Mesenchymal stem cell (in vitro differentiated cells and primary cell): Measurements from ENCODE around the gene FAM163A.
A peak's percentile ranks its signal among the peaks of the same experiment; 100 is the strongest.

ENCODE experiments used
- DNase-seq: peaks from one replicate; pipeline ENCODE4 v3.0.0-alpha.2; 2013
- H2AFZ ChIP-seq: one replicate; pipeline ENCODE4 v1.6.1; 2013; ENCODE audit warnings: low read depth, mild to moderate bottlenecking, control low read depth, inconsistent platforms, low read length, moderate library complexity
- H2AK5ac ChIP-seq: 2 replicates; pipeline ENCODE4 v1.6.1; 2013; ENCODE audit warnings: low read length, moderate library complexity, mild to moderate bottlenecking, inconsistent platforms; ENCODE audit not compliant: severe bottlenecking
- H2BK120ac ChIP-seq: one replicate; pipeline ENCODE4 v1.6.1; 2013; ENCODE audit warnings: low read depth, mild to moderate bottlenecking, inconsistent platforms, low read length, moderate library complexity
- H2BK12ac ChIP-seq, 2 experiments: one replicate each; pipeline ENCODE4 v1.6.1; 2013; ENCODE audit warnings: inconsistent platforms in 2 of 2, low read length in 2 of 2, mild to moderate bottlenecking in 2 of 2, moderate library complexity in 2 of 2, control low read depth in 1 of 2
- H2BK15ac ChIP-seq: one replicate; pipeline ENCODE4 v1.6.1; 2013; ENCODE audit warnings: mild to moderate bottlenecking, low read depth, inconsistent platforms; ENCODE audit not compliant: poor library complexity, severe bottlenecking
- H2BK5ac ChIP-seq: 2 replicates; pipeline ENCODE4 v1.6.1; 2013; ENCODE audit warnings: low read depth, mild to moderate bottlenecking, low read length, control low read depth, inconsistent platforms; ENCODE audit not compliant: poor library complexity, severe bottlenecking
- H3K14ac ChIP-seq, 2 experiments: one replicate each; pipeline ENCODE4 v1.6.1; 2013; ENCODE audit warnings: inconsistent platforms in 2 of 2, low read length in 2 of 2, control low read depth in 1 of 2, mild to moderate bottlenecking in 1 of 2, moderate library complexity in 1 of 2
- H3K18ac ChIP-seq, 2 experiments: one replicate each; pipeline ENCODE4 v1.6.1; 2013; ENCODE audit warnings: inconsistent platforms in 2 of 2, low read length in 2 of 2, control low read depth in 1 of 2, low read depth in 1 of 2, mild to moderate bottlenecking in 1 of 2
- H3K23ac ChIP-seq, 2 experiments: one replicate each; pipeline ENCODE4 v1.6.1; 2013; ENCODE audit warnings: inconsistent platforms in 2 of 2, low read length in 2 of 2, mild to moderate bottlenecking in 2 of 2, moderate library complexity in 2 of 2, control low read depth in 1 of 2
- H3K27ac ChIP-seq: 2 replicates; pipeline ENCODE4 v1.5.1; 2013; ENCODE audit warnings: mild to moderate bottlenecking, moderate library complexity, low read length, control low read depth, inconsistent platforms; ENCODE audit not compliant: poor library complexity, severe bottlenecking
- H3K27me3 ChIP-seq, 2 experiments: 2 replicates each; pipeline versions ENCODE4 v1.6.1 to v1.7.0; 2013; ENCODE audit warnings: low read length in 2 of 2, mild to moderate bottlenecking in 2 of 2, moderate library complexity in 2 of 2, control low read depth in 1 of 2, inconsistent platforms in 1 of 2; ENCODE audit not compliant: control insufficient read depth in 1 of 2, insufficient read depth in 1 of 2
- H3K36me3 ChIP-seq, 2 experiments: 2 replicates each; pipeline versions ENCODE4 v1.6.1 to v1.7.0; 2013; ENCODE audit warnings: low read length in 2 of 2, control low read depth in 1 of 2, inconsistent platforms in 1 of 2, low read depth in 1 of 2, mild to moderate bottlenecking in 1 of 2; ENCODE audit not compliant: insufficient read depth in 2 of 2, control insufficient read depth in 1 of 2
- H3K4ac ChIP-seq, 2 experiments: one replicate each; pipeline ENCODE4 v1.6.1; 2013; ENCODE audit warnings: inconsistent platforms in 2 of 2, low read length in 2 of 2, mild to moderate bottlenecking in 2 of 2, moderate library complexity in 2 of 2, control low read depth in 1 of 2, low read depth in 1 of 2
- H3K4me1 ChIP-seq: 2 replicates; pipeline ENCODE4 v1.6.1; 2013; ENCODE audit warnings: low read depth, low read length, control low read depth; ENCODE audit not compliant: control insufficient read depth, insufficient read depth
- H3K4me2 ChIP-seq: 2 replicates; pipeline ENCODE4 v1.6.1; 2013; ENCODE audit warnings: low read length, mild to moderate bottlenecking, inconsistent platforms; ENCODE audit not compliant: poor library complexity, severe bottlenecking
- H3K4me3 ChIP-seq, 2 experiments: 2 replicates each; pipeline versions ENCODE4 v1.5.1 to v1.7.0; 2013; ENCODE audit warnings: low read length in 2 of 2, mild to moderate bottlenecking in 2 of 2, control low read depth in 1 of 2, low read depth in 1 of 2; ENCODE audit not compliant: insufficient read depth in 1 of 2
- H3K79me1 ChIP-seq: replicated peaks from 2 replicates; pipeline ENCODE4 v1.6.1; 2013; ENCODE audit warnings: mild to moderate bottlenecking, control low read depth, low read length, inconsistent platforms; ENCODE audit not compliant: poor library complexity, severe bottlenecking
- H3K9ac ChIP-seq: 2 replicates; pipeline ENCODE4 v1.7.0; 2013; ENCODE audit warnings: mild to moderate bottlenecking, low read length, moderate library complexity
- H3K9me3 ChIP-seq: 2 replicates; pipeline ENCODE4 v1.7.0; 2013; ENCODE audit warnings: mild to moderate bottlenecking, low read length; ENCODE audit not compliant: control insufficient read depth
- H4K8ac ChIP-seq: one replicate; pipeline ENCODE4 v1.6.1; 2013; ENCODE audit warnings: inconsistent platforms, mild to moderate bottlenecking, low read length, moderate library complexity
- H4K91ac ChIP-seq: one replicate; pipeline ENCODE4 v1.6.1; 2013; ENCODE audit warnings: mild to moderate bottlenecking, low read length, inconsistent platforms
- WGBS: methylation state at CpG from one replicate; pipeline ENCODE4 v1.1.7; 2013; ENCODE audit warnings: mixed read lengths; 5-methylcytosine and 5-hydroxymethylcytosine counted together

FAM163A gene

GRCh38 chr1:179806333-179806732 is 63.2 kb downstream of the FAM163A start:
- 63% methylated on average over 3 of the region's 4 CpGs for WGBS
- H2AK5ac ChIP-seq: no peak overlapping the region

DNA sequence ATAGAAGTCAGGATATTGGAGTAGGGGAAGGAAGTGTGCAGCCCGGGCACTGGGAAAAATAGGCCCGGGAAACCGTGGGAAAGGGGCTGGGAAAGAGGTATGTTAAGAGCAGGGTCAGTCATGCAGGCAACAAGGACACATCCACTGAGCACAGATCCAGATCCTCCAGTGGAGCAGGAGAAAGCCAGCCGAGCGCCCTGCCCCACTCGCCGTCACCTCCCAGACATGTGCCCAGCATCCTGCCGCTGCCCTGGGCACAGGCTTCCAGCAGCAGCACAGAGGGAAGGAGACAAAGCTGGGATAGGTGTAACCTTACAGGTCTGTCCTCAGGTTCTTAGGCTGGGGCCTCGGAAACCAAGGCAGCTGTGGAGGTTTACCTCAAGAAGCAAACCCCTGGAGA is 64.2 kb downstream of the FAM163A start:
- 94% methylated on average over 9 of the region's 9 CpGs for WGBS
- Histone ChIP-seq H4K91ac (no peak overlapping the region), H3K4me3 (no peak overlapping the region), H2BK5ac (no peak overlapping the region), H2BK12ac (no peak overlapping the region), H2AFZ (no peak overlapping the region), H3K4me2 (no peak overlapping the region), H3K4me1 (peaks cover 5% of the 10 kb centered on the region), H3K4ac (no peak overlapping the region), H3K79me1 (no peaks in the 10 kb centered on the region), H3K9ac (no peak overlapping the region), H3K27me3 (peaks cover 37 to 40% of the 10 kb centered on the region in 2 experiments), H4K8ac (no peak overlapping the region), H2AK5ac (no peak overlapping the region), H3K36me3 (peaks cover 0 to 2% of the 10 kb centered on the region in 2 experiments), H3K9me3 (no peaks in the 10 kb centered on the region), H3K23ac (no peak overlapping the region), H2BK15ac (no peak overlapping the region), H3K18ac (no peak overlapping the region), H2BK120ac (no peak overlapping the region), H3K14ac (peak overlapping the region in 1 of 2 experiments; percentile 76), H3K27ac (no peak overlapping the region)
- no peak for DNase-seq

More at GRCh38 chr1:179806333-179806732, 63.2 kb downstream of the FAM163A start:
- Histone ChIP-seq H3K4me1 (peaks cover 5% of the 10 kb centered on the region), H3K4me3 (no peak overlapping the region), H3K4ac (no peak overlapping the region), H2AFZ (no peak overlapping the region), H2BK15ac (no peak overlapping the region), H3K79me1 (no peaks in the 10 kb centered on the region), H3K36me3 (peaks cover 0 to 2% of the 10 kb centered on the region in 2 experiments), H3K27ac (no peak overlapping the region), H2BK12ac (no peak overlapping the region), H3K14ac (no peak overlapping the region), H3K9me3 (no peaks in the 10 kb centered on the region), H3K23ac (no peak overlapping the region), H3K18ac (no peak overlapping the region), H4K91ac (no peak overlapping the region), H2BK120ac (no peak overlapping the region), H2BK5ac (no peak overlapping the region), H4K8ac (no peak overlapping the region), H3K9ac (no peak overlapping the region), H3K4me2 (no peak overlapping the region), H3K27me3 (peaks cover 37 to 40% of the 10 kb centered on the region in 2 experiments)
- DNase-seq: no peak

- no peak overlapping the region for H2BK12ac ChIP-seq
- peaks cover 37 to 40% of the 10 kb centered on the region in 2 experiments for H3K27me3 ChIP-seq
- H3K14ac ChIP-seq: no peak overlapping the region
- H4K8ac ChIP-seq: no peak overlapping the region
- H2BK120ac ChIP-seq: no peak overlapping the region
- H2BK15ac ChIP-seq: no peak overlapping the region
- H2AK5ac ChIP-seq: no peak overlapping the region
- no peak overlapping the region for H3K4me2 ChIP-seq
- H3K23ac ChIP-seq: no peak overlapping the region
- H3K4me1 ChIP-seq: peaks cover 5% of the 10 kb centered on the region
- no peak overlapping the region for H3K4me3 ChIP-seq
- H2AFZ ChIP-seq: no peak overlapping the region
- WGBS: 66% methylated on average over 11 of the region's 11 CpGs
- H2BK5ac ChIP-seq: no peak overlapping the region
- H3K27ac ChIP-seq: no peak overlapping the region
- H4K91ac ChIP-seq: no peak overlapping the region
- H3K79me1 ChIP-seq: no peaks in the 10 kb centered on the region
- H3K9me3 ChIP-seq: no peaks in the 10 kb centered on the region
- H3K36me3 ChIP-seq: peaks cover 0 to 2% of the 10 kb centered on the region in 2 experiments
- no peak overlapping the region for H3K4ac ChIP-seq
- H3K9ac ChIP-seq: no peak overlapping the region
- no peak overlapping the region for H3K18ac ChIP-seq
- DNase-seq: peak; percentile 87
Observed at GRCh38 chr1:179807691-179808485, 64.8 kb downstream of the FAM163A start.

- DNase-seq: no peak
- Histone ChIP-seq H3K23ac (no peak overlapping the region), H3K27ac (no peak overlapping the region), H3K14ac (no peak overlapping the region), H2BK120ac (no peak overlapping the region), H3K4me2 (no peak overlapping the region), H4K91ac (no peak overlapping the region), H3K4me1 (peaks cover 5% of the 10 kb centered on the region), H2AFZ (no peak overlapping the region), H3K9me3 (no peaks in the 10 kb centered on the region), H3K9ac (no peak overlapping the region), H3K18ac (no peak overlapping the region), H2AK5ac (no peak overlapping the region), H3K4ac (no peak overlapping the region), H2BK5ac (no peak overlapping the region), H3K4me3 (no peak overlapping the region), H2BK12ac (no peak overlapping the region), H3K27me3 (peaks cover 40 to 43% of the 10 kb centered on the region in 2 experiments), H3K36me3 (peaks cover 0 to 2% of the 10 kb centered on the region in 2 experiments), H3K79me1 (no peaks in the 10 kb centered on the region), H2BK15ac (no peak overlapping the region), H4K8ac (no peak overlapping the region)
- WGBS: 93% methylated on average over 1 of the region's 1 CpG
Observed at GRCh38 chr1:179808503-179808902, 65.4 kb downstream of the FAM163A start.
